Right lobe of liver (tissue), 4 donors: ENCODE results near the gene WDFY1.

ENCODE experiments used
- POLR2A ChIP-seq: fragments of 450-650 bp; IDR thresholded peaks from one replicate; pipeline ENCODE4 v1.6.1; 2017; ENCODE audit warnings: antibody characterized with exemption, mild to moderate bottlenecking
- TF ChIP-seq, protein P1 (sequence below), 4 donors: fragments of 200-600 bp in 3 of 4; fragments of 450-650 bp in 1 of 4; IDR thresholded peaks; one replicate each; pipeline versions ENCODE4 v1.5.1 to v1.8.0; 2016 to 2022; ENCODE audit warnings: antibody characterized with exemption in 4 of 4, mild to moderate bottlenecking in 2 of 4
- donor health status: DM: no; HTN: no; CAD: no.
- donor health status: DM: no; HTN: no; CAD: no.
- donor health status: DM: no; HTN: yes; CAD: no.

DNA sequence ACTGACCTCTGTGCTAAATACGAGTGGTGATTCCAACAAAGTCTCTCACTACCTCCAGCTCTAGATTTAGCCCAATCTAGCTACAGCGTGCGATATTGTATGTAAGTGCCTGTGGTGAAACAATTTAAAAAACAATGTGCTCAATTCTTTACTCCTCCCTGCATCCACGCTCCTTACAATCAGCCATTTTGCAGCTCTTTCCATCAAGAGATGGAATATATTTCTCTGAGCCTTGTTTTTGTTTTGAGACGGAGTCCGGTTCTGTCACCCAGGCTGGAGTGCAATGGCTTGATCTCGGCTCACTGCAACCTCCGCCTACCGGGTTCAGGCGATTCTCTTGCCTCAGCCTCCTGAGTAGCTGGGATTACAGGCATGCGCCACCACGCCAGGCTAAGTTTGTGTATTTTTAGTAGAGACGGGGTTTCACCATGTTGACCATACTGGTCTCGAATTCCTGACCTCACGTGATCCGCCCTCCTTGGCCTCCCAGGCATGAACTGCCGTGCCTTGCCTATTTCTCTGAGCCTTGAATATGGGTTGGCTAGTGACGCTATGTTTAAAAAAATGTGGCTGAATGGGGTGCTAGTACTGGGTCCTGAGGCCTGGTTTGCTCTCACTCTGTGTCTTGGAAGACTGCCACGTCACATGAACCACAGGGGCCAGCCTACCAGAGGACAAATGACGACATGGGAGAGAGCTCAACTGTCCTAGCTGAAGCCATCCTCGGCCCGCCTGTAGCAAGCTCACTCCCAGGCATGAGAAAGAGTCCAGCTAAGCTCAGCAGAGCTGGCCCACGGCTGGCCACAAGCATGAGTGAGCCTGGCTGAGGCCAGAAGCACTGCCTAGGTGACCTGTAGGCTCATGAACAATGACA is 14.8 kb downstream of the WDFY1 start:
- TF ChIP-seq, protein P1, sequence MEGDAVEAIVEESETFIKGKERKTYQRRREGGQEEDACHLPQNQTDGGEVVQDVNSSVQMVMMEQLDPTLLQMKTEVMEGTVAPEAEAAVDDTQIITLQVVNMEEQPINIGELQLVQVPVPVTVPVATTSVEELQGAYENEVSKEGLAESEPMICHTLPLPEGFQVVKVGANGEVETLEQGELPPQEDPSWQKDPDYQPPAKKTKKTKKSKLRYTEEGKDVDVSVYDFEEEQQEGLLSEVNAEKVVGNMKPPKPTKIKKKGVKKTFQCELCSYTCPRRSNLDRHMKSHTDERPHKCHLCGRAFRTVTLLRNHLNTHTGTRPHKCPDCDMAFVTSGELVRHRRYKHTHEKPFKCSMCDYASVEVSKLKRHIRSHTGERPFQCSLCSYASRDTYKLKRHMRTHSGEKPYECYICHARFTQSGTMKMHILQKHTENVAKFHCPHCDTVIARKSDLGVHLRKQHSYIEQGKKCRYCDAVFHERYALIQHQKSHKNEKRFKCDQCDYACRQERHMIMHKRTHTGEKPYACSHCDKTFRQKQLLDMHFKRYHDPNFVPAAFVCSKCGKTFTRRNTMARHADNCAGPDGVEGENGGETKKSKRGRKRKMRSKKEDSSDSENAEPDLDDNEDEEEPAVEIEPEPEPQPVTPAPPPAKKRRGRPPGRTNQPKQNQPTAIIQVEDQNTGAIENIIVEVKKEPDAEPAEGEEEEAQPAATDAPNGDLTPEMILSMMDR (IDR thresholded peaks at IDR 0.05), result no peak
- TF ChIP-seq POLR2A, result peak; percentile 63
